H1 (cell line): ENCODE data around the gene MYO16. TPM values are rescaled to one million over a fixed set of nuclear protein-coding genes. Genes with fewer than 3 reads are reported as not detected.

Source experiments
- CTCF ChIA-PET: fragments of 300-600 bp; sonication (Branson Sonifier 250); formaldehyde crosslinking; loops from one replicate; lab custom pipeline; 2021; ENCODE audit not compliant: partially characterized antibody; lab: Charles Lee
- POLR2A ChIA-PET: fragments of 300-600 bp; sonication (Branson Sonifier 250); formaldehyde crosslinking; loops from one replicate; lab custom pipeline; 2021; ENCODE audit warnings: inconsistent platforms; ENCODE audit not compliant: partially characterized antibody; lab: Charles Lee
- DNase-seq, 2 experiments: peaks; one replicate each; pipeline versions ENCODE4 v3.0.0 to v3.0.0-alpha.2; 2010 to 2022; ENCODE audit warnings: low spot score in 2 of 2, low read depth in 1 of 2, mixed read lengths in 1 of 2
- FAIRE-seq: peaks from 2 replicates; lab custom pipeline; 2011; peaks lifted over from hg19 to GRCh38; lab: Jason Lieb, UNC
- H2AFZ ChIP-seq: 2 replicates; pipeline ENCODE4 v1.8.1; 2012; ENCODE audit warnings: low read length, inconsistent platforms
- H2AK5ac ChIP-seq: 2 replicates; pipeline ENCODE4 v1.6.1; 2013; ENCODE audit warnings: low read depth, low read length
- H2BK120ac ChIP-seq: replicated peaks from 2 replicates; pipeline ENCODE3; 2013; ENCODE audit warnings: low read depth, low read length, inconsistent platforms
- H2BK12ac ChIP-seq: 2 replicates; pipeline ENCODE4 v1.6.1; 2013; ENCODE audit warnings: low read depth, low read length
- H2BK15ac ChIP-seq: 2 replicates; pipeline ENCODE4 v1.6.1; 2013; ENCODE audit warnings: low read length
- H2BK20ac ChIP-seq: 2 replicates; pipeline ENCODE4 v1.6.1; 2013; ENCODE audit warnings: low read length
- H2BK5ac ChIP-seq: 2 replicates; pipeline ENCODE4 v1.6.1; 2013; ENCODE audit warnings: low read depth, low read length
- H3K14ac ChIP-seq: 2 replicates; pipeline ENCODE4 v1.6.1; 2013; ENCODE audit warnings: inconsistent platforms; ENCODE audit not compliant: insufficient read length
- H3K18ac ChIP-seq: 2 replicates; pipeline ENCODE4 v1.6.1; 2013; ENCODE audit warnings: low read length; ENCODE audit errors: extremely low read depth
- H3K23ac ChIP-seq: 2 replicates; pipeline ENCODE4 v1.6.1; 2013; ENCODE audit warnings: inconsistent platforms; ENCODE audit not compliant: insufficient read length
- H3K23me2 ChIP-seq: 2 replicates; pipeline ENCODE4 v1.6.1; 2013; ENCODE audit warnings: low read depth, low read length
- H3K27ac ChIP-seq: 2 replicates; pipeline ENCODE4 v1.6.1; 2011; ENCODE audit warnings: low read depth, low read length, inconsistent platforms
- H3K27me3 ChIP-seq, 4 experiments: replicated peaks in 1 of 4; 1 replicate in 1 of 4; 2 replicates in 3 of 4; pipeline versions ENCODE4 v1.6.1 to v1.8.1; 2011 to 2013; ENCODE audit warnings: low read length in 3 of 4, mild to moderate bottlenecking in 3 of 4, inconsistent platforms in 2 of 4, mixed read lengths in 2 of 4, moderate library complexity in 1 of 4; ENCODE audit not compliant: control insufficient read depth in 3 of 4, insufficient read depth in 3 of 4; ENCODE audit errors: extremely low read depth in 1 of 4
- H3K36me3 ChIP-seq, 4 experiments: 2 replicates each; pipeline versions ENCODE4 v1.6.1 to v1.8.1; 2011 to 2013; ENCODE audit warnings: mild to moderate bottlenecking in 4 of 4, low read length in 3 of 4, moderate library complexity in 2 of 4, control low read depth in 1 of 4, inconsistent platforms in 1 of 4; ENCODE audit not compliant: insufficient read depth in 4 of 4, control insufficient read depth in 2 of 4
- H3K4ac ChIP-seq: replicated peaks from 2 replicates; pipeline ENCODE3; 2013; ENCODE audit warnings: low read length, low read depth, mixed read lengths, inconsistent platforms; ENCODE audit not compliant: insufficient read length
- H3K4me1 ChIP-seq, 4 experiments: replicated peaks in 1 of 4; 1 replicate in 1 of 4; 2 replicates in 3 of 4; pipeline versions ENCODE4 v1.6.1 to v1.8.1; 2011 to 2013; ENCODE audit warnings: low read length in 3 of 4, inconsistent platforms in 2 of 4, mixed read lengths in 1 of 4; ENCODE audit not compliant: insufficient read depth in 4 of 4, control insufficient read depth in 3 of 4
- H3K4me2 ChIP-seq, 2 experiments: 2 replicates each; pipeline versions ENCODE4 v1.6.1 to v1.8.1; 2011 to 2013; ENCODE audit warnings: low read depth in 2 of 2, low read length in 2 of 2, control low read depth in 1 of 2, inconsistent platforms in 1 of 2, mild to moderate bottlenecking in 1 of 2; ENCODE audit not compliant: insufficient read depth in 1 of 2
- H3K4me3 ChIP-seq, 4 experiments: fragments of 200-600, 300-600 bp in 1 of 4; sonication (generic), shearing (Covaris generic), sonication (Bioruptor Twin) in 1 of 4; 2 replicates each; pipeline versions ENCODE4 v1.5.1 to v1.8.1; 2011 to 2016; ENCODE audit warnings: low read length in 4 of 4, low read depth in 3 of 4, control low read depth in 2 of 4, inconsistent platforms in 2 of 4, mild to moderate bottlenecking in 2 of 4, mixed read lengths in 1 of 4, moderate library complexity in 1 of 4; ENCODE audit not compliant: insufficient read depth in 2 of 4; ENCODE audit errors: extremely low read depth in 1 of 4
- H3K56ac ChIP-seq: replicated peaks from 2 replicates; pipeline ENCODE3; 2013; ENCODE audit warnings: low read depth, mild to moderate bottlenecking, mixed read lengths, low read length, inconsistent platforms; ENCODE audit not compliant: insufficient read length
- H3K79me1 ChIP-seq: 2 replicates; pipeline ENCODE4 v1.6.1; 2013; ENCODE audit warnings: low read depth, low read length, control low read depth
- H3K79me2 ChIP-seq, 2 experiments: 2 replicates each; pipeline versions ENCODE4 v1.6.1 to v1.8.1; 2012 to 2013; ENCODE audit warnings: low read length in 2 of 2, mild to moderate bottlenecking in 2 of 2, inconsistent platforms in 1 of 2; ENCODE audit not compliant: insufficient read depth in 2 of 2, control insufficient read depth in 1 of 2
- H3K9ac ChIP-seq, 4 experiments: replicated peaks in 1 of 4; 1 replicate in 1 of 4; 2 replicates in 3 of 4; pipeline versions ENCODE4 v1.6.1 to v1.8.1; 2011 to 2013; ENCODE audit warnings: low read depth in 3 of 4, low read length in 3 of 4, control low read depth in 2 of 4, mild to moderate bottlenecking in 2 of 4, moderate library complexity in 2 of 4, inconsistent platforms in 1 of 4; ENCODE audit errors: extremely low read depth in 1 of 4
- H3K9me3 ChIP-seq, 2 experiments: 2 replicates each; pipeline versions ENCODE4 v1.6.1 to v1.8.1; 2012 to 2013; ENCODE audit warnings: mild to moderate bottlenecking in 2 of 2, moderate library complexity in 2 of 2, control low read depth in 1 of 2, inconsistent platforms in 1 of 2, low read depth in 1 of 2, low read length in 1 of 2, mixed read lengths in 1 of 2; ENCODE audit not compliant: insufficient read depth in 2 of 2
- H4K20me1 ChIP-seq, 2 experiments: replicated peaks in 1 of 2; 2 replicates each; pipeline versions ENCODE3 to v1.8.1; 2011 to 2013; ENCODE audit warnings: inconsistent platforms in 2 of 2, low read length in 2 of 2, mild to moderate bottlenecking in 1 of 2; ENCODE audit not compliant: insufficient read depth in 2 of 2, control insufficient read depth in 1 of 2
- H4K5ac ChIP-seq: 2 replicates; pipeline ENCODE4 v1.6.1; 2013; ENCODE audit warnings: low read length, low read depth, mixed read lengths, inconsistent platforms; ENCODE audit not compliant: insufficient read length
- H4K8ac ChIP-seq: 2 replicates; pipeline ENCODE4 v1.8.0; 2013; ENCODE audit warnings: mild to moderate bottlenecking, moderate library complexity, low read length, inconsistent platforms; ENCODE audit not compliant: insufficient read depth; ENCODE audit errors: extremely low read depth
- H4K91ac ChIP-seq: replicated peaks from 2 replicates; pipeline ENCODE3; 2013; ENCODE audit warnings: low read length, mixed read lengths, inconsistent platforms; ENCODE audit not compliant: insufficient read length
- BRCA1 ChIP-seq: IDR thresholded peaks from 2 replicates; pipeline ENCODE4 v1.6.1; 2012; ENCODE audit warnings: low read depth, low read length, improper control_type of control experiment
- CEBPB ChIP-seq: IDR thresholded peaks from 2 replicates; pipeline ENCODE4 v1.6.1; 2012; ENCODE audit warnings: low read depth, low read length
- EGR1 ChIP-seq: IDR thresholded peaks from 2 replicates; pipeline ENCODE4 v1.6.1; 2011; ENCODE audit warnings: low read depth, low read length, borderline replicate concordance
- HDAC2 ChIP-seq, 2 experiments: fragments of 300-600 bp in 1 of 2; sonication (generic) in 1 of 2; IDR thresholded peaks; 2 replicates each; pipeline ENCODE4 v1.6.1; 2011 to 2012; ENCODE audit warnings: low read depth in 2 of 2, low read length in 2 of 2, mild to moderate bottlenecking in 2 of 2, moderate library complexity in 2 of 2, borderline replicate concordance in 1 of 2, inconsistent platforms in 1 of 2
- JUN ChIP-seq: IDR thresholded peaks from 2 replicates; pipeline ENCODE4 v1.6.1; 2011; ENCODE audit warnings: low read depth, mild to moderate bottlenecking, improper control_type of control experiment, low read length
- NRF1 ChIP-seq: IDR thresholded peaks from 2 replicates; pipeline ENCODE4 v1.6.1; 2011; ENCODE audit warnings: mild to moderate bottlenecking, low read depth, low read length, improper control_type of control experiment
- ZNF274 ChIP-seq: IDR thresholded peaks from 2 replicates; pipeline ENCODE4 v1.7.0; 2012; ENCODE audit warnings: low read length, borderline replicate concordance; ENCODE audit errors: extremely low read depth
- WGBS, 2 experiments: shearing (Covaris generic) in 1 of 2; methylation state at CpG; one replicate each; pipeline versions ENCODE4 v1.1.6 to v1.1.7; 2013 to 2015; ENCODE audit warnings: low lambda C conversion rate in 2 of 2, mixed read lengths in 2 of 2, inconsistent platforms in 1 of 2, low coverage in 1 of 2, missing lambda C conversion rate in 1 of 2; ENCODE audit not compliant: insufficient replicate concordance in 2 of 2, insufficient coverage in 1 of 2, insufficient read length in 1 of 2; ENCODE audit errors: extremely low coverage in 1 of 2, missing lambda C conversion rate in 1 of 2; 5-methylcytosine and 5-hydroxymethylcytosine counted together
- polyA plus RNA-seq, 7 experiments: library from polyadenylated mRNA; depleted of rRNA in 3 of 7; stranded (reverse) in 5 of 7; unstranded in 2 of 7; fragments of >200 nt in 5 of 7; fragments of 200-250 nt in 2 of 7; gene quantifications; 1 replicate in 5 of 7; 2 replicates in 1 of 7; 4 replicates in 1 of 7; pipeline versions ENCODE4 v1.2.1 to v1.2.3, GENCODE V29; 2011 to 2013; ENCODE audit warnings: missing spikeins in 2 of 7, mixed read lengths in 2 of 7
- total RNA-seq: library from RNA; stranded (reverse); fragmentation: NEBNext Ultra II Directional; extraction: Animal tissue kit (Norgen Biotek cat#: 25700); gene quantifications from 2 replicates; pipeline ENCODE4 v1.2.1, GENCODE V29; 2021
- TF ChIP-seq, protein P1 (sequence below): IDR thresholded peaks from 2 replicates; pipeline ENCODE4 v1.6.1; 2011; ENCODE audit warnings: low read depth, mild to moderate bottlenecking, low read length; ENCODE audit not compliant: insufficient read depth

The MYO16 gene
- total and polyA plus RNA-seq, 2 of the 8 experiments (the other 6 are each of a cell fraction or from before 2014, with no cell fraction given), result 0.02 to 0.22 TPM

DNA sequence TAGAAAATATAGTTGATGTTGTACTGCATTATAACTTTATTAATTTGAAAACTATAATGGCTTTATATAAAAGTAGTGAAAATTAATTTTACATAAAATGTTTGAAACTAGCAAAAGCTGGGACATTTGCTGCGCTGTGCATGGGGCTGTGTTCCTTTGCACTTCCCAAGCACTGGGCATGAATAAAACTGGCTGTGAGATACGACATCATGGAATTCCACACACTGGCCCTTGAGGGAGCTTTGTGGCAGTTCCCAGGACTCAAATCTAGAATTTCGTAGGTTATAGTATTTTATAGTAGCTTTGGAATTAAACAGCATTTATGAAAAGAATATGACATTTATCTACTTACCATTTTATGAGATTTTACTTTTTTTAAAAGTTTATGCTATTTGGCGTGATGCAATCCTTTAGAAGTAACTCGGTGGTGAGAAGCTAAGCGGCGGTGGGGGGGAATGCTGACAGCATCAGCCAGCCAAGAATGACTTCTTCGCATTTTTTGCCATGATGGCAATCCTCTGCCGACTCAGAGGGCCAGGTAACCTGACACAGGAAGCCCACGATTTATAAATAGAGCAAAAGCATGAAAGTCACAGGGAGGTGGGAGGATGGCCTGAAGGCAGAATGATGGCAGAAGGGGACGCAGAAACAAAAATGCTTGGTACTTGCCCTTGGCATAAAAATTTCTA lies 553.5 kb downstream of the MYO16 start:
- Histone ChIP-seq H2BK20ac (no peak overlapping the region), H3K9me3 (no peaks in the 10 kb centered on the region), H3K36me3 (no peaks in the 10 kb centered on the region), H3K4me2 (no peak overlapping the region), H3K79me2 (no peaks in the 10 kb centered on the region), H4K91ac (no peak overlapping the region), H3K27ac (no peak overlapping the region), H3K4me3 (no peak overlapping the region), H4K5ac (no peak overlapping the region), H4K8ac (no peak overlapping the region), H3K4ac (no peak overlapping the region), H2BK15ac (no peak overlapping the region), H2AK5ac (no peak overlapping the region), H3K23ac (no peak overlapping the region), H3K9ac (no peak overlapping the region), H3K18ac (no peak overlapping the region), H2BK120ac (no peak overlapping the region), H3K23me2 (no peaks in the 10 kb centered on the region), H3K79me1 (no peaks in the 10 kb centered on the region), H3K4me1 (peaks cover 0 to 6% (median 3%) of the 10 kb centered on the region in 4 experiments; a peak in 2 of 7 replicates), H3K14ac (no peak overlapping the region), H2AFZ (no peak overlapping the region), H3K56ac (no peak overlapping the region), H2BK5ac (no peak overlapping the region), H3K27me3 (no peaks in the 10 kb centered on the region), H4K20me1 (no peaks in the 10 kb centered on the region), H2BK12ac (no peak overlapping the region)
- FAIRE-seq (no peak), DNase-seq (no peak)
- WGBS, 2 experiments, result 79% methylated on average over 11 of the region's 11 CpGs; no CpG with 5 or more reads in 1 of the 2 experiments
- TF ChIP-seq NRF1, result no peak
- TF ChIP-seq BRCA1, result no peak
- TF ChIP-seq EGR1, result no peak
- no peak for TF ChIP-seq HDAC2 (IDR thresholded peaks at IDR 0.05; ENCODE audit: borderline replicate concordance in 1 of 2, low read depth in 2 of 2, low read length in 2 of 2)
- no peak for TF ChIP-seq ZNF274
- TF ChIP-seq CEBPB, result no peak
- no peak for TF ChIP-seq JUN
- TF ChIP-seq, protein P1, sequence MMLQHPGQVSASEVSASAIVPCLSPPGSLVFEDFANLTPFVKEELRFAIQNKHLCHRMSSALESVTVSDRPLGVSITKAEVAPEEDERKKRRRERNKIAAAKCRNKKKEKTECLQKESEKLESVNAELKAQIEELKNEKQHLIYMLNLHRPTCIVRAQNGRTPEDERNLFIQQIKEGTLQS, result no peak
- ChIA-PET POLR2A (interaction anchor here (0.5 kb wide), 1 partner anchor 608 kb away, joined by 3 read pairs; no protein-coding TSS in a partner anchor), CTCF (interaction anchor here (0.8 to 2.4 kb wide), 5 partner anchors 14 to 37 kb away, joined by 3 to 9 read pairs (median 3); no protein-coding TSS in a partner anchor)
